Sigmoid colon (tissue), 4 donors: ENCODE data around the gene XBP1.

Experiments used
- CTCF ChIP-seq, 4 experiments: fragments of 450-650 bp in 3 of 4; fragments of 200-600 bp in 1 of 4; IDR thresholded peaks; one replicate each; pipeline ENCODE4 v1.5.1; 2016 to 2019; ENCODE audit warnings: antibody characterized with exemption in 4 of 4, mild to moderate bottlenecking in 3 of 4, moderate library complexity in 2 of 4
- EP300 ChIP-seq, 4 donors: sonication (generic); formaldehyde crosslinking; IDR thresholded peaks; one replicate each; pipeline ENCODE4 v1.6.1; 2017; ENCODE audit warnings: antibody characterized with exemption in 4 of 4
- POLR2A ChIP-seq, 2 donors: fragments of 450-650 bp; IDR thresholded peaks; one replicate each; pipeline ENCODE4 v1.6.1; 2016; ENCODE audit warnings: antibody characterized with exemption in 2 of 2, mild to moderate bottlenecking in 2 of 2, moderate library complexity in 2 of 2
- POLR2AphosphoS5 ChIP-seq, 4 donors: sonication (generic); formaldehyde crosslinking; IDR thresholded peaks; one replicate each; pipeline ENCODE4 v1.6.1; 2017; ENCODE audit warnings: antibody characterized with exemption in 4 of 4

GRCh38 chr22:28771195-28771791 is 29.1 kb downstream of the XBP1 start:
- TF ChIP-seq POLR2A (IDR thresholded peaks at IDR 0.05) (no peak), CTCF (IDR thresholded peaks at IDR 0.05) (no peak), EP300 (IDR thresholded peaks at IDR 0.05) (no peak), POLR2AphosphoS5 (IDR thresholded peaks at IDR 0.05) (no peak)
